ENCODE measurements around the gene TMEM128.

TMEM128 gene

GRCh38 chr4:4284827-4285618 is 37.0 kb upstream of the TMEM128 start:
- Histone ChIP-seq H3K4me3 (ENCODE audit: low read length) (no peak overlapping the region), H3K36me3 (replicated peaks; ENCODE audit: low read depth, low read length) (peaks cover 59% of the 10 kb centered on the region), H3K4me1 (ENCODE audit: low read length) (peaks cover 14% of the 10 kb centered on the region), H2AFZ (ENCODE audit: low read depth, low read length) (no peak overlapping the region), H3K4me2 (ENCODE audit: low read length) (no peak overlapping the region), H4K20me1 (ENCODE audit: insufficient read depth, low read length) (peaks cover 11% of the 10 kb centered on the region), H3K79me2 (ENCODE audit: low read length) (peaks cover 62% of the 10 kb centered on the region), H3K9me3 (ENCODE audit: insufficient read depth, low read length) (no peaks in the 10 kb centered on the region), H3K27me3 (ENCODE audit: low read depth, low read length) (no peaks in the 10 kb centered on the region), H3K9ac (ENCODE audit: low read length) (no peak overlapping the region), H3K27ac (ENCODE audit: low read length) (no peak overlapping the region)
- TF ChIP-seq, protein P1, sequence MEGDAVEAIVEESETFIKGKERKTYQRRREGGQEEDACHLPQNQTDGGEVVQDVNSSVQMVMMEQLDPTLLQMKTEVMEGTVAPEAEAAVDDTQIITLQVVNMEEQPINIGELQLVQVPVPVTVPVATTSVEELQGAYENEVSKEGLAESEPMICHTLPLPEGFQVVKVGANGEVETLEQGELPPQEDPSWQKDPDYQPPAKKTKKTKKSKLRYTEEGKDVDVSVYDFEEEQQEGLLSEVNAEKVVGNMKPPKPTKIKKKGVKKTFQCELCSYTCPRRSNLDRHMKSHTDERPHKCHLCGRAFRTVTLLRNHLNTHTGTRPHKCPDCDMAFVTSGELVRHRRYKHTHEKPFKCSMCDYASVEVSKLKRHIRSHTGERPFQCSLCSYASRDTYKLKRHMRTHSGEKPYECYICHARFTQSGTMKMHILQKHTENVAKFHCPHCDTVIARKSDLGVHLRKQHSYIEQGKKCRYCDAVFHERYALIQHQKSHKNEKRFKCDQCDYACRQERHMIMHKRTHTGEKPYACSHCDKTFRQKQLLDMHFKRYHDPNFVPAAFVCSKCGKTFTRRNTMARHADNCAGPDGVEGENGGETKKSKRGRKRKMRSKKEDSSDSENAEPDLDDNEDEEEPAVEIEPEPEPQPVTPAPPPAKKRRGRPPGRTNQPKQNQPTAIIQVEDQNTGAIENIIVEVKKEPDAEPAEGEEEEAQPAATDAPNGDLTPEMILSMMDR (IDR thresholded peaks at IDR 0.05; ENCODE audit: low read depth, low read length): no peak
- TF ChIP-seq EZH2phosphoT487 (IDR thresholded peaks at IDR 0.05; ENCODE audit: low read depth): no peak

DNA sequence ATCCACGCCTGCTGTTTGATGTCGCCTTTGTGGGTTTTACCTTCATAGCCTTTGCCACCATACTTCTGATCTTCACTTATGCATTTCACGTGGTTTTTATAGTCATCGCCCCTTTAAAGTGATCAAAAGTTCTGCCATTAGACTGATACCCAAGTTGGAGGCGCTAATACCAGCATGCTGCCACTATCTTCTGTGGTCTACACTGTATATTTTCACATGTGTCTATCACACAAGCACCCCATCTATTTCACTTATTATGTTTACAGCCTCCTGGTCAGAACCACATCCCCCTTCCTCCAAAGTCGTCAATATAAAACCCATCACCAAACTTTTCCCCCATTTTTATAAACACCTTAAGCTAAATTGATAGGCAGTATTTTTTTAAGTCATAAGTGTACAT is 33.8 kb upstream of the TMEM128 start:
- Histone ChIP-seq H3K4me3 (ENCODE audit: low read length) (no peak overlapping the region), H3K27ac (ENCODE audit: low read length) (no peak overlapping the region), H3K27me3 (ENCODE audit: low read depth, low read length) (no peaks in the 10 kb centered on the region), H3K36me3 (replicated peaks; ENCODE audit: low read depth, low read length) (peaks cover 82% of the 10 kb centered on the region), H3K79me2 (ENCODE audit: low read length) (peaks cover 29% of the 10 kb centered on the region), H3K4me1 (ENCODE audit: low read length) (no peaks in the 10 kb centered on the region), H2AFZ (ENCODE audit: low read depth, low read length) (no peak overlapping the region), H3K9me3 (ENCODE audit: insufficient read depth, low read length) (no peaks in the 10 kb centered on the region), H4K20me1 (ENCODE audit: insufficient read depth, low read length) (no peaks in the 10 kb centered on the region), H3K4me2 (ENCODE audit: low read length) (no peak overlapping the region), H3K9ac (ENCODE audit: low read length) (no peak overlapping the region)
- TF ChIP-seq, protein P1 (IDR thresholded peaks at IDR 0.05; ENCODE audit: low read depth, low read length): no peak
- no peak for TF ChIP-seq EZH2phosphoT487 (IDR thresholded peaks at IDR 0.05; ENCODE audit: low read depth)

DNA sequence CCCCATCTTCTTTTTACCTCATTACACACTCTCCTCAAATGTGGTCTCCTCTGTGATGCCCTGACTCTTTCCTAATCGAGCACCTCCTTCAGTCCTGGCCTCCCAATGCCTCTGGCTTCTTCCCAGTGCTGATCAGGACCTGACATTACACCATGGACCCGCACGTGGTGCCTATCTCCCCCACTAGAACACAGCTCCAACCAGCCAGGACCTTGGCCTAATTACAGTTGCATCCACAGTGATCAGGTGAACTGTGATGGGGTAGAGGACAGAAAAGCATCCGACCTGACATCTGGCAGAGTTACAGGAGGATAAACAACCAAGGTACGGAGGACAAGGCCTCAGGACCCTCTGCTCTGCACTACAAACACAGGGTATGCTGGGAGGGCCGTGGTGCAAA is 29.5 kb upstream of the TMEM128 start:
- Histone ChIP-seq H3K36me3 (replicated peaks; ENCODE audit: low read depth, low read length) (peaks cover 79% of the 10 kb centered on the region), H3K79me2 (ENCODE audit: low read length) (no peaks in the 10 kb centered on the region), H2AFZ (ENCODE audit: low read depth, low read length) (no peak overlapping the region), H3K9me3 (ENCODE audit: insufficient read depth, low read length) (no peaks in the 10 kb centered on the region), H3K4me1 (ENCODE audit: low read length) (no peaks in the 10 kb centered on the region), H3K4me3 (ENCODE audit: low read length) (no peak overlapping the region), H4K20me1 (ENCODE audit: insufficient read depth, low read length) (no peaks in the 10 kb centered on the region), H3K27me3 (ENCODE audit: low read depth, low read length) (no peaks in the 10 kb centered on the region), H3K4me2 (ENCODE audit: low read length) (no peak overlapping the region), H3K9ac (ENCODE audit: low read length) (no peak overlapping the region), H3K27ac (ENCODE audit: low read length) (no peak overlapping the region)
- TF ChIP-seq EZH2phosphoT487 (IDR thresholded peaks at IDR 0.05; ENCODE audit: low read depth): no peak
- TF ChIP-seq, protein P1 (IDR thresholded peaks at IDR 0.05; ENCODE audit: low read depth, low read length): no peak

DNA sequence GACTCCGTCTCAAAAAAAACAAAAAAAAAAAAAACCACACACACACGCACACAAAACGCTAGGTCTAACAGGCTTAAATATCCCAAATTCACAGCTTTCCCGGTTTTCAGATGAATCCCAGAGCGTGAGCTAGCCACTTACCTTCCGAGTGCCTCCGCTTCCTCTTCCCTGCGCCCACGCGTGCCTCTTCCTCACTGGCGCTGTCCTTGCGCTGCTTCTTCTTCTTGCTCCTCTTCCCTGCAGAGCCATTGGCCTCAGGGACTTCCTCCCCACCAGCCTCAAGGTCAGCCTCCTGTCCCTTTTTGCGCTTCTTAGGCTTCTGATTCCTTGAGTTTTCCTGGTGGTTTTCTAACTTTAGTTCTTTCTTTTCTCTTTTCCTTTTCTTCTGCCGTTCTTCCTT is 26.2 kb upstream of the TMEM128 start:
- H3K36me3 ChIP-seq (replicated peaks; ENCODE audit: low read depth, low read length): peaks cover 67% of the 10 kb centered on the region
- H4K20me1 ChIP-seq (ENCODE audit: insufficient read depth, low read length): no peaks in the 10 kb centered on the region

More for the DNA sequence above, 26.2 kb upstream of the TMEM128 start:
- no peak overlapping the region for H2AFZ ChIP-seq (ENCODE audit: low read depth, low read length)
- no peak overlapping the region for H3K27ac ChIP-seq (ENCODE audit: low read length)
- no peak overlapping the region for H3K9ac ChIP-seq (ENCODE audit: low read length)
- H3K9me3 ChIP-seq (ENCODE audit: insufficient read depth, low read length): no peaks in the 10 kb centered on the region
- H3K4me3 ChIP-seq (ENCODE audit: low read length): no peak overlapping the region
- no peak for TF ChIP-seq EZH2phosphoT487 (IDR thresholded peaks at IDR 0.05; ENCODE audit: low read depth)
- TF ChIP-seq, protein P1 (IDR thresholded peaks at IDR 0.05; ENCODE audit: low read depth, low read length): no peak
- H3K79me2 ChIP-seq (ENCODE audit: low read length): no peaks in the 10 kb centered on the region
- H3K4me1 ChIP-seq (ENCODE audit: low read length): peaks cover 5% of the 10 kb centered on the region
- H3K27me3 ChIP-seq (ENCODE audit: low read depth, low read length): no peaks in the 10 kb centered on the region
- no peak overlapping the region for H3K4me2 ChIP-seq (ENCODE audit: low read length)

Data from OCI-LY3 (cell line).